Stimulated activated CD8-positive, alpha-beta memory T cell treated with anti-CD3 and anti-CD28 coated beads, Interleukin-7, amount 100 ng/mL, for 48 hours (primary cell): ENCODE results near the gene ANGPTL3.
"Not testable (repeated sequence)": the region's sequence is repeated elsewhere in the genome, so short reads cannot be mapped to it uniquely, and the experiment has no call there.

Experiments
- DNase-seq, 2 donors: peaks; one replicate each; pipeline ENCODE4 v3.0.0-alpha.2; 2020; ENCODE audit warnings: low read depth in 1 of 2; ENCODE audit errors: extremely low read depth in 1 of 2

The ANGPTL3 gene

GRCh38 chr1:62597281-62597680, at the start of gene ANGPTL3:
Gene ANGPTL3 (plus strand): TSS chr1:62597520. CDS start chr1:62597567, 47 bp downstream.
- DNase-seq: no peak

GRCh38 chr1:62561306-62561705, 36.0 kb upstream of the ANGPTL3 start:
- no peak for DNase-seq

DNA sequence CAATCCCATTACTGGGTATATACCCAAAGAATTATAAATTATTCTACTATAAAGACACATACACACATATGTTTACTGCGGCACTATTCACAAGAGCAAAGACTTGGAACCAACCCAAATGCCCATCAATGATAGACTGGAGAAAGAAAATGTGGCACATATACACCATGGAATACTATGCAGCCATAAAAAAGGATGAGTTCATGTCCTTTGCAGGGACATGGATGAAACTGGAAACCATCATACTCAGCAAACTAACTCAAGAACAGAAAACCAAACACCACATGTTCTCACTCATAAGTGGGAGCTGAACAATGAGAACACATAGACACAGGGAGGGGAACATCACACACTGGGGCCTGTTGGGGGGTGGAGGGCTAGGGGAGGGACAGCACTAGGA, 30.1 kb upstream of the ANGPTL3 start:
- DNase-seq: not testable (repeated sequence)

GRCh38 chr1:62567926-62568325, 29.4 kb upstream of the ANGPTL3 start:
- DNase-seq: not testable (repeated sequence)

GRCh38 chr1:62571517-62571916, 25.8 kb upstream of the ANGPTL3 start:
- DNase-seq: not testable (repeated sequence)

DNA sequence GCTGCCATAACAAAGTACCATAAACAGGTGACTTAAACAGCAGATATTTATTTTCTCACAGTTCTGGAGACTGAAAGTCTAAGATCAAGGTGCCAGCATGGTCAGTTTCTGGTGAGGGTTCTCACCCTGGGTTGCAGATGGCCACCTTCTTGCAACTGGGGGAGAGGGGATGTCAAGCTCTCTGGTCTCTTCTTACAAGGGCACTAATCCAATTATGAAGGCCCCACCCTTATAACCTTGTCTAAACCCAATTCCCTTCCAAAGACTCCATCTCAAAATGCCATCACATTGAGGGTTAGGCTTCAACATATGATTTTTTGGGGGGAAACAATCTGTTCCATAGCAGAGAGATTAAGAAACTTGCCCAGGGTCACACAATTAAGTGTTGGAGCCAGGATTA, 24.8 kb upstream of the ANGPTL3 start:
- no peak for DNase-seq

DNA sequence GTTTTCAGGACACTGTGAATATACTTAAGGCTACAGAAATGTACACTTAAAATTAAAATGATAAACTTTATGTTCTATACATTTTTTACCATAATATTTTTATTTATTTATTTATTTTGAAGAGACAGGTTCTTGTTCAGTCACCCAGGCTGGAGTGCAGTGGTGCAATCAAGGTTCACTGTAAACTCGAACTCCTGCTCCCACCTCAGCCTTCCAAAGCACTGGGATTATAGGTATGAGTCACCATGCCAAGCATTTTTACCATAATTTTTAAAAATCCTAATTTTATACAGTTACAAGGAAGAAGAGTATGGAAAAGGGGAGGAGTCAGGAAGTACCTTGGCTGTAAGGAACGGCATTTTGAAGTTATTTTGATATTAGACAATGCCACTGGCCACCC, 23.6 kb upstream of the ANGPTL3 start:
- no peak for DNase-seq

DNA sequence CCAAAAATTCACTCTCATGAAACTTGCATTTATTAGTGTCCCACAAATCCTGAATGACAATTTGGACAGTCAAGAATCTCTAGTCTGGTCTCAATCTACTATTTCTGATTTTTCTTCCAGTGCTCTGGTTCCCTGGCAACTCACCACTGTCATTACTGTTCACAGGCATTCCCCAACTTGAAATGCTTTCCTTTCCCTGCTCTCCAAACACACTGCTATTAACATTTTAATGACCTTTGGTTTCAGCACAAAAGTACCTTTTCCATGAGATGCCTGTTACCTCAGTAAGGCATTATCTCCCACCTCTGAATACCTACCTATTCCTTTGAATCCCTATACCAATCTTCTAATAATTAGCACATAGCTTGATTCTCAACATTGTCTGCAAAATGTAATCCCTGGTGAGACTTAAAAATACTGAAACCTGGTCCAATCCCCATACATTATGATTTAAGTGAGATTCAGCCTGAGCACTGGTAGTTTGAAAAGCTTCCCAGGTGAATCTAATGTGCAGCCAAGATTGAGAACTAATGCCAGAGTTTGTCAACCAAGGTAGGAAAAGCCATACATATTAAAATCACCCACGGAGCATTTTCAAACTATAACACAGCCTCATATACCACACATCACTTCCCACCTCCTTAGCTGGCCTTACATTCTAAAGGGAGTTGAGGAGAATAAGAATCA, 11.7 kb upstream of the ANGPTL3 start:
- DNase-seq: no peak

DNA sequence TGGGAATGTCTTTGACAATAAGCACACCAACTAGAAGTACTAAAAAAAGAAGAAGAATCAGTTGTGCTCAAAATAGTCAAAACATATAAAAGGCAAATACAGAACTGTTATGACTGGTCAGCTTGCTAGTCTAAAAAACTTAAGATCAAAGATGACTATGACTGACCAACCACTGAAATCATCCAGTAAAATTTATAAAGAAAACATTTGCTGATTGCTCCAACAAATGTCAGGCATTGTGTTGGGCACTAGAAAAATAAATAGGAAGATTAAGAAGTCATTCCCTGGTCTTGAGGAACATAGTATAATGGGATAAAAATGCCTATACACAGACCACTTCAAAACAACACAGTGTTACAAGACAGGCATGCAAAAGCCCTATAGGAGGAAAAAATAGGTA, 9.3 kb upstream of the ANGPTL3 start:
- DNase-seq: no peak

- DNase-seq: no peak
These were observed 8.0 kb upstream of the ANGPTL3 start for GRCh38 chr1:62589321-62589720.

DNA sequence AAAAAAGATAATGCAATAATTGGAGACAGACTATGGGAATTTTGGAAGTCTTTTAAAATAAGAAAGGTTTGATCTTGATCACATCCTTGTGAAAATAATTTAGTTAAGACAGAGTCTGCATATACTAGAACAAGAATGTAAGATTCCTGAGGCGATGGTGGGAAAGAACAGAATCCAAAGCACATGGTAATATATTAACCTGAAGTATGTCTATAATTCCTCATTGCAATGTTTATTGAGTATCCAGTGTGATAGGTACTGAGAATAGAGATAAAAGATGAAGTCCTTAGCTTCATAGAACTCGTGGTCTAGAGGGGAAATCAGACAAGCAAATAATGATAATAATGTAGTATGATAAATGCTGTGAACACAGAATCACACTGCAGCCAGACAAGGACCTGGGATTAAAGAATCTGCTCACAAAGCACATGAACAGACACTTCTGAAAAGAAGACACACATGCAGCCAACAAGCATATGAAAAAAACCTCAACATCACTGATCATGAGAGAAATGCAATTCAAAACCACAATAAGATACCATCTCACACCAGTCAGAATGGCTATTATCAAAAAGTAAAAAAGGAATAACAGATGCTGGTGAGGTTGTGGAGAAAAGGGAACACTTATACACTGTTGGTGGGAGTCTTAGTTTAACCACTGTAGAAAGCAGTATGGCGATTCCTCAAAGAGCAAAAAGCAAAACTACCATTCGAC, 6.9 kb upstream of the ANGPTL3 start:
- no peak for DNase-seq

DNA sequence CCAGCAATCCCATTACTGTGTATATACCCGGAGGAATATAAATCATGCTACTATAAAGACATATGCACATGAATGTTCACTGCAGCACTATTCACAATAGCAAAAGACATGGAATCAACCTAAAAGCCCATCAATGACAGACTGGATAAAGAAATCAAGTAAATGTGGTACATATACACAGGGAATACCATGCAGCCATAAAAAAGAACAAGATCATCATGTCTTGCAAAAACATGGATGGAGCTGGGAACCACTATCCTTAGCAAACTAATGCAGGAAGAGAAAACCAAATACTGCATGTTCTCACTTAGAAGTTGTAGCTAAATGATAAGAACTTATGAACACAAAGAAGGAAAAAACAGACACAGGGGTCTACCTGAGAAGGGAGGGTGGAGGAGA, 6.4 kb upstream of the ANGPTL3 start:
- DNase-seq: no peak

GRCh38 chr1:62593825-62594394, 3.4 kb upstream of the ANGPTL3 start:
- no peak for DNase-seq

DNA sequence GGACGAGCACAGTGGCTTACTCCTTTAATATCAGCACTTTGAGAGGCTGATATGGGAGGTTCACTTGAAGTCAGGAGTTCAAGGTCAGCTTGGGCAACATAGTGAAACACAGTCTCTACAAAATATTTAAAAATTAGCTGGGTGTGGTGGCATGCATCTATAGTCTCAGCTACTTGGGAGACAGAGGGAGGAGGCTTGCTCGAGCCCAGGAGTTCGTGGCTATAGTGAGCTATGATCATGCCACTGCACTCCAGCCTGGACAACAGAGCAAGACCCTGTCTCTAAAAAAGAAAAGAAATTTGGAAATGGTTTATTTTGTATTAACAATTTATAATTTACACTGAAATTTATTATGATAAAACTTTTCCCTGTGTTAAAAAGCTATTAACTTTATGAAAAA, 1.7 kb upstream of the ANGPTL3 start:
- no peak for DNase-seq

GRCh38 chr1:62599044-62599443, 1.7 kb downstream of the ANGPTL3 start:
- DNase-seq: no peak

DNA sequence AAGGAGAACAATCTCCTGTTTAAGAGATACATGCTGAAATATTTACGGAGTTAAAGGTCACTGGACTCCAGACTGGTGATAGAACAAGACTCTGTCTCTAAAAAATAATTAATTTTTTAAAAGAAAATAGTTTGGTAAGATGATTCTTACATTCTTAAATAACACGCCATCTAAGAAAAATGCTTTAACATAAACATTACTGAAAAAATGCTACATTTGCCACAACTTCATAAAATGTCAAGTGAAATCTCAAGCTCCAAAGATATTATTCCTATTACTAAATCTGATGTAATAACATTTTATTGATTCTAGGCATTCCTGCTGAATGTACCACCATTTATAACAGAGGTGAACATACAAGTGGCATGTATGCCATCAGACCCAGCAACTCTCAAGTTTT, 4.1 kb downstream of the ANGPTL3 start:
- no peak for DNase-seq

- DNase-seq: no peak
These were observed 11.6 kb downstream of the ANGPTL3 start for GRCh38 chr1:62608905-62609304.

- not testable (repeated sequence) for DNase-seq
These were observed 13.3 kb downstream of the ANGPTL3 start for GRCh38 chr1:62610588-62610987.

- no peak for DNase-seq
These were observed 15.4 kb downstream of the ANGPTL3 start for GRCh38 chr1:62612770-62613169.

DNA sequence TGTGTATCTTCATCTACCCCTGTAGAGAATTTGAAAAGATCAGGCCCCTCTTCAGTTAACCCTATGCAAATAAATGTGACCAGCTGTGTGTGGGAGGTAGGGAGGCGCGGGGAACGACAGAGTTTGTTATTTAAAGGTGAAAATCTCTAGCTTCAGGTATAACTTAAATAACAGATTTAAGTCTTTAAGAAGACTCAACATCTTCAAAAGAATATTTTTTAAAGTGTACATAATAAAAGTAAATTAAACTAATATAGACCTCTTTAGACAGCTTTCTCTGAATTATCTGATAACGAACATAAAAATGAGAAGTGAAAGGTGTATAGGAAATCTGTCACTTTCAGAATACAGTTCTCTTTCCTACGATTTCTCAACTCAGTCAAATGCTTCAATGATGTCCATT, 16.0 kb downstream of the ANGPTL3 start:
- no peak for DNase-seq

- DNase-seq: no peak
These were observed 16.6 kb downstream of the ANGPTL3 start for GRCh38 chr1:62613890-62614289.

DNA sequence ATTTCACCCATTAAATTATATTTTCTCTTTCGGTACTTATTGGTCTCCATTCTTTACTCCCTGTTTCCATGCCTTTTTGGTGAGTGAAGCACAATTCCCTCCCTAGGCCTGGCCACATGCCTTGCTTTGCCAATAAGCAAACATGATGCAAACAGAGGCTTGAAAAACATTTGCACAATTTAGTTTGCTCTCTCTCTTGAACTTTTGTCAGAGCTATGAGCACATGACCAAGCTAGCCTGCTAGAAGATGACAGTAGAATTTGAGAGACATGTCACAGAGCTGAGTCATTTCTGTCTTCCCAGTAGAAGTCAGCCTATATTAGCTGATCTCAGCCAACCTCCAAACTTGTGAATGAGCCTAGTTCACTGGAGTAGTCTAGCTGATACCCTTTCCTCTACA, 24.6 kb downstream of the ANGPTL3 start:
- DNase-seq: no peak
